ENCODE results near the gene ZNF778. TPM values are rescaled to one million over a fixed set of nuclear protein-coding genes. Genes with fewer than 3 reads are reported as not detected.

The ZNF778 gene
- total and polyA plus RNA-seq, 2 of the 13 experiments (the other 11 are each of a cell fraction or from before 2014, with no cell fraction given) = 3.8 to 7.2 TPM

- TF ChIP-seq, protein P1, sequence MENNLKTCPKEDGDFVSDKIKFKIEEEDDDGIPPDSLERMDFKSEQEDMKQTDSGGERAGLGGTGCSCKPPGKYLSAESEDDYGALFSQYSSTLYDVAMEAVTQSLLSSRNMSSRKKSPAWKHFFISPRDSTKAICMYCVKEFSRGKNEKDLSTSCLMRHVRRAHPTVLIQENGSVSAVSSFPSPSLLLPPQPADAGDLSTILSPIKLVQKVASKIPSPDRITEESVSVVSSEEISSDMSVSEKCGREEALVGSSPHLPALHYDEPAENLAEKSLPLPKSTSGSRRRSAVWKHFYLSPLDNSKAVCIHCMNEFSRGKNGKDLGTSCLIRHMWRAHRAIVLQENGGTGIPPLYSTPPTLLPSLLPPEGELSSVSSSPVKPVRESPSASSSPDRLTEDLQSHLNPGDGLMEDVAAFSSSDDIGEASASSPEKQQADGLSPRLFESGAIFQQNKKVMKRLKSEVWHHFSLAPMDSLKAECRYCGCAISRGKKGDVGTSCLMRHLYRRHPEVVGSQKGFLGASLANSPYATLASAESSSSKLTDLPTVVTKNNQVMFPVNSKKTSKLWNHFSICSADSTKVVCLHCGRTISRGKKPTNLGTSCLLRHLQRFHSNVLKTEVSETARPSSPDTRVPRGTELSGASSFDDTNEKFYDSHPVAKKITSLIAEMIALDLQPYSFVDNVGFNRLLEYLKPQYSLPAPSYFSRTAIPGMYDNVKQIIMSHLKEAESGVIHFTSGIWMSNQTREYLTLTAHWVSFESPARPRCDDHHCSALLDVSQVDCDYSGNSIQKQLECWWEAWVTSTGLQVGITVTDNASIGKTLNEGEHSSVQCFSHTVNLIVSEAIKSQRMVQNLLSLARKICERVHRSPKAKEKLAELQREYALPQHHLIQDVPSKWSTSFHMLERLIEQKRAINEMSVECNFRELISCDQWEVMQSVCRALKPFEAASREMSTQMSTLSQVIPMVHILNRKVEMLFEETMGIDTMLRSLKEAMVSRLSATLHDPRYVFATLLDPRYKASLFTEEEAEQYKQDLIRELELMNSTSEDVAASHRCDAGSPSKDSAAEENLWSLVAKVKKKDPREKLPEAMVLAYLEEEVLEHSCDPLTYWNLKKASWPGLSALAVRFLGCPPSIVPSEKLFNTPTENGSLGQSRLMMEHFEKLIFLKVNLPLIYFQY (CRISPR knock-in tag; IDR thresholded peaks at IDR 0.05; ENCODE audit: borderline replicate concordance) = no peak
- TF ChIP-seq ZNF263 (CRISPR knock-in tag; IDR thresholded peaks at IDR 0.05) = peak; percentile 86
- no peak for TF ChIP-seq SSRP1 (CRISPR knock-in tag; IDR thresholded peaks at IDR 0.05)
- no peak for TF ChIP-seq SIX4 (CRISPR knock-in tag; IDR thresholded peaks at IDR 0.05)
- no peak for TF ChIP-seq TBL1XR1 (IDR thresholded peaks at IDR 0.05; ENCODE audit: borderline replicate concordance, low read length, partially characterized antibody)
- TF ChIP-seq AGO1 (IDR thresholded peaks at IDR 0.05; ENCODE audit: low read depth, low read length, poor library complexity, severe bottlenecking) = peak; percentile 87
- no peak for TF ChIP-seq HOXA5 (CRISPR knock-in tag; IDR thresholded peaks at IDR 0.05)
- no peak for TF ChIP-seq TIGD3 (CRISPR knock-in tag; IDR thresholded peaks at IDR 0.05; ENCODE audit: borderline replicate concordance)
- peak; percentile 48; the same call in 1 of the 2 replicates for TF ChIP-seq SIN3A (IDR thresholded peaks at IDR 0.05; ENCODE audit: borderline replicate concordance, low read depth, low read length)
- no peak for TF ChIP-seq MEF2D (CRISPR knock-in tag; IDR thresholded peaks at IDR 0.05)
- TF ChIP-seq TSC22D2 (CRISPR knock-in tag; IDR thresholded peaks at IDR 0.05; ENCODE audit: borderline replicate concordance) = no peak
- 0 out of 2 replicates have a peak, but pooled peaks have one; percentile 25 for TF ChIP-seq POLR2AphosphoS5 (IDR thresholded peaks at IDR 0.05; ENCODE audit: low read depth, low read length)
- TF ChIP-seq ZC3H4 (CRISPR knock-in tag; IDR thresholded peaks at IDR 0.05; ENCODE audit: borderline replicate concordance) = no peak
- no peak for TF ChIP-seq TGIF2 (CRISPR knock-in tag; IDR thresholded peaks at IDR 0.05)
- TF ChIP-seq, protein P2, sequence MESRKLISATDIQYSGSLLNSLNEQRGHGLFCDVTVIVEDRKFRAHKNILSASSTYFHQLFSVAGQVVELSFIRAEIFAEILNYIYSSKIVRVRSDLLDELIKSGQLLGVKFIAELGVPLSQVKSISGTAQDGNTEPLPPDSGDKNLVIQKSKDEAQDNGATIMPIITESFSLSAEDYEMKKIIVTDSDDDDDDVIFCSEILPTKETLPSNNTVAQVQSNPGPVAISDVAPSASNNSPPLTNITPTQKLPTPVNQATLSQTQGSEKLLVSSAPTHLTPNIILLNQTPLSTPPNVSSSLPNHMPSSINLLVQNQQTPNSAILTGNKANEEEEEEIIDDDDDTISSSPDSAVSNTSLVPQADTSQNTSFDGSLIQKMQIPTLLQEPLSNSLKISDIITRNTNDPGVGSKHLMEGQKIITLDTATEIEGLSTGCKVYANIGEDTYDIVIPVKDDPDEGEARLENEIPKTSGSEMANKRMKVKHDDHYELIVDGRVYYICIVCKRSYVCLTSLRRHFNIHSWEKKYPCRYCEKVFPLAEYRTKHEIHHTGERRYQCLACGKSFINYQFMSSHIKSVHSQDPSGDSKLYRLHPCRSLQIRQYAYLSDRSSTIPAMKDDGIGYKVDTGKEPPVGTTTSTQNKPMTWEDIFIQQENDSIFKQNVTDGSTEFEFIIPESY (CRISPR knock-in tag; IDR thresholded peaks at IDR 0.05) = peak; percentile 70
- no peak for TF ChIP-seq ZNF598 (CRISPR knock-in tag; IDR thresholded peaks at IDR 0.05; ENCODE audit: borderline replicate concordance)
- no peak for TF ChIP-seq ZNF331 (CRISPR knock-in tag; IDR thresholded peaks at IDR 0.05)
- no peak for TF ChIP-seq NFIB (CRISPR knock-in tag; IDR thresholded peaks at IDR 0.05; ENCODE audit: borderline replicate concordance)
- no peak for TF ChIP-seq ZNF788 (CRISPR knock-in tag; IDR thresholded peaks at IDR 0.05; ENCODE audit: borderline replicate concordance)
- no peak for TF ChIP-seq ZNF589 (CRISPR knock-in tag; conservative IDR thresholded peaks at IDR 0.05)
- TF ChIP-seq NBN (conservative IDR thresholded peaks at IDR 0.05) = no peak
- TF ChIP-seq NFKB2 (CRISPR knock-in tag; IDR thresholded peaks at IDR 0.05; ENCODE audit: borderline replicate concordance) = 0 out of 2 replicates have a peak, but pooled peaks have one; percentile 19
Measured at GRCh38 chr16:89192956-89193575, 24.4 kb upstream of the ZNF778 start (continued).

All from HepG2 (cell line).